ENCODE data around the gene GLB1L3.

GRCh38 chr11:134343646-134344045 is 67.5 kb downstream of the GLB1L3 start:
- TF ChIP-seq, protein P1, sequence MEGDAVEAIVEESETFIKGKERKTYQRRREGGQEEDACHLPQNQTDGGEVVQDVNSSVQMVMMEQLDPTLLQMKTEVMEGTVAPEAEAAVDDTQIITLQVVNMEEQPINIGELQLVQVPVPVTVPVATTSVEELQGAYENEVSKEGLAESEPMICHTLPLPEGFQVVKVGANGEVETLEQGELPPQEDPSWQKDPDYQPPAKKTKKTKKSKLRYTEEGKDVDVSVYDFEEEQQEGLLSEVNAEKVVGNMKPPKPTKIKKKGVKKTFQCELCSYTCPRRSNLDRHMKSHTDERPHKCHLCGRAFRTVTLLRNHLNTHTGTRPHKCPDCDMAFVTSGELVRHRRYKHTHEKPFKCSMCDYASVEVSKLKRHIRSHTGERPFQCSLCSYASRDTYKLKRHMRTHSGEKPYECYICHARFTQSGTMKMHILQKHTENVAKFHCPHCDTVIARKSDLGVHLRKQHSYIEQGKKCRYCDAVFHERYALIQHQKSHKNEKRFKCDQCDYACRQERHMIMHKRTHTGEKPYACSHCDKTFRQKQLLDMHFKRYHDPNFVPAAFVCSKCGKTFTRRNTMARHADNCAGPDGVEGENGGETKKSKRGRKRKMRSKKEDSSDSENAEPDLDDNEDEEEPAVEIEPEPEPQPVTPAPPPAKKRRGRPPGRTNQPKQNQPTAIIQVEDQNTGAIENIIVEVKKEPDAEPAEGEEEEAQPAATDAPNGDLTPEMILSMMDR (conservative IDR thresholded peaks at IDR 0.05; ENCODE audit: low read length) = no peak
- no peak for TF ChIP-seq EZH2phosphoT487 (IDR thresholded peaks at IDR 0.05; ENCODE audit: borderline replicate concordance)
